CD4-positive, alpha-beta T cell treated with Interleukin-2 at 100 ng/mL for 4 hours (primary cell): ENCODE data around the gene TARS1.

Source experiments
- DNase-seq: peaks from one replicate; pipeline ENCODE4 v3.0.0-alpha.2; 2020; ENCODE audit warnings: low spot score

Gene TARS1

GRCh38 chr5:33439905-33440481 lies 772 bp upstream of the TARS1 start:
- DNase-seq, result no peak

GRCh38 chr5:33441241-33442177 lies 744 bp downstream of the TARS1 start:
- peak; percentile 36 for DNase-seq

GRCh38 chr5:33444542-33444941 lies 3.8 kb downstream of the TARS1 start:
- DNase-seq, result no peak

GRCh38 chr5:33445798-33446197 lies 5.0 kb downstream of the TARS1 start:
- DNase-seq, result no peak

- DNase-seq, result no peak
Measured at GRCh38 chr5:33448118-33448517, 7.4 kb downstream of the TARS1 start.

- DNase-seq, result no peak
Measured at GRCh38 chr5:33457126-33457525, 16.4 kb downstream of the TARS1 start.

- DNase-seq, result no peak
Measured at GRCh38 chr5:33457817-33458216, 17.1 kb downstream of the TARS1 start.

GRCh38 chr5:33460210-33460609 lies 19.4 kb downstream of the TARS1 start:
- no peak for DNase-seq

GRCh38 chr5:33462456-33462855 lies 21.7 kb downstream of the TARS1 start:
- DNase-seq, result no peak

GRCh38 chr5:33465120-33465519 lies 24.4 kb downstream of the TARS1 start:
- no peak for DNase-seq

GRCh38 chr5:33468775-33469435 lies 28.1 kb downstream of the TARS1 start:
- no peak for DNase-seq

- no peak for DNase-seq
Measured at GRCh38 chr5:33470544-33470943, 29.8 kb downstream of the TARS1 start.

GRCh38 chr5:33472805-33473409 lies 32.1 kb downstream of the TARS1 start:
- no peak for DNase-seq

- no peak for DNase-seq
Measured at GRCh38 chr5:33474004-33474403, 33.2 kb downstream of the TARS1 start.

GRCh38 chr5:33474931-33475499 lies 34.2 kb downstream of the TARS1 start:
- DNase-seq, result no peak

- DNase-seq, result no peak
Measured at GRCh38 chr5:33475706-33476105, 34.9 kb downstream of the TARS1 start.

GRCh38 chr5:33476992-33477391 lies 36.2 kb downstream of the TARS1 start:
- DNase-seq, result no peak

GRCh38 chr5:33477816-33478215 lies 37.1 kb downstream of the TARS1 start:
- no peak for DNase-seq

GRCh38 chr5:33479311-33479710 lies 38.5 kb downstream of the TARS1 start:
- no peak for DNase-seq

GRCh38 chr5:33480876-33481275 lies 40.1 kb downstream of the TARS1 start:
- no peak for DNase-seq

- no peak for DNase-seq
Measured at GRCh38 chr5:33482335-33482734, 41.6 kb downstream of the TARS1 start.

GRCh38 chr5:33487236-33487635 lies 46.5 kb downstream of the TARS1 start:
- no peak for DNase-seq
